ENCODE measurements around the gene HOXC6. TPM values are rescaled to one million over a fixed set of nuclear protein-coding genes. Genes with fewer than 3 reads are reported as not detected.

The HOXC6 gene
- total RNA-seq, 1 donor from 2014 or later: not detected

DNA sequence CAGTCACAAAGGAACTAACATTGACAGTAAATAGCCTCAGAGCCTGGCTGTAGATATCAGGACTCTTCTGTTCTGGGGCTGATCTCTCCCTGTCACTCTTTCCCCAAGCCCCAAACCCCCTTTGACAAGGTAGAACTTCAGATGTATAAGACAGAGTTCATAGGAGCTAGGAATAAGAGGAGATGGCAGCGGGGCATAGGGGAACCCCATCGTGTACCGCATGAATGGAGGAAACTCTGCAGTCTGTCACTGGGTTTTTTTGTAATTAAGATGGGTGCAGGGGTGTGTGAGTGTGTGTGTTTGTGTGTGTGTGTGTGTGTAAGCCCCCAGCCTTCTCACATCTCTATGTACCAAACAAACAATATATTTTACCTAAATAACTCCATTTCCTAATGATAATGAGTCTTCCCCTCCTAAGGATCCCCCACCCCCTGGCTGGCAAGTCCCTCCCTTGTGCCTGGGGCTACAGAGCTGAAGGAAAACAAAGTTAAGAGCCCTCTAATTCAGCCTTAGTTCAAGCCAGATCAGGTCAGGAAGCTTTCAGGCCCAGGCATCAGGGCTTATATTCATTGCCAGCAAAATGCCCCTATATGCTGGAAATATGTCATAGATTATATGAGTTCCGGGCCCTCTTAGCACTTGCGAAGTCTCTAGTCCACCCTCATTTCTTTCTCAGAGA is 16.3 kb downstream of the HOXC6 start:
- no peak for DNase-seq (ENCODE audit: extremely low spot score in 2 of 2)
- no peak for TF ChIP-seq POLR2AphosphoS5 (IDR thresholded peaks at IDR 0.05; ENCODE audit: insufficient read depth in 1 of 2, low read depth in 1 of 2)
- TF ChIP-seq, protein P1, sequence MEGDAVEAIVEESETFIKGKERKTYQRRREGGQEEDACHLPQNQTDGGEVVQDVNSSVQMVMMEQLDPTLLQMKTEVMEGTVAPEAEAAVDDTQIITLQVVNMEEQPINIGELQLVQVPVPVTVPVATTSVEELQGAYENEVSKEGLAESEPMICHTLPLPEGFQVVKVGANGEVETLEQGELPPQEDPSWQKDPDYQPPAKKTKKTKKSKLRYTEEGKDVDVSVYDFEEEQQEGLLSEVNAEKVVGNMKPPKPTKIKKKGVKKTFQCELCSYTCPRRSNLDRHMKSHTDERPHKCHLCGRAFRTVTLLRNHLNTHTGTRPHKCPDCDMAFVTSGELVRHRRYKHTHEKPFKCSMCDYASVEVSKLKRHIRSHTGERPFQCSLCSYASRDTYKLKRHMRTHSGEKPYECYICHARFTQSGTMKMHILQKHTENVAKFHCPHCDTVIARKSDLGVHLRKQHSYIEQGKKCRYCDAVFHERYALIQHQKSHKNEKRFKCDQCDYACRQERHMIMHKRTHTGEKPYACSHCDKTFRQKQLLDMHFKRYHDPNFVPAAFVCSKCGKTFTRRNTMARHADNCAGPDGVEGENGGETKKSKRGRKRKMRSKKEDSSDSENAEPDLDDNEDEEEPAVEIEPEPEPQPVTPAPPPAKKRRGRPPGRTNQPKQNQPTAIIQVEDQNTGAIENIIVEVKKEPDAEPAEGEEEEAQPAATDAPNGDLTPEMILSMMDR (IDR thresholded peaks at IDR 0.05): no peak
- TF ChIP-seq POLR2A (IDR thresholded peaks at IDR 0.05): no peak
- Histone ChIP-seq H3K27me3 (peaks cover 6% of the 10 kb centered on the region), H3K4me3 (no peak overlapping the region), H3K27ac (no peak overlapping the region), H3K36me3 (no peaks in the 10 kb centered on the region), H3K4me1 (no peaks in the 10 kb centered on the region), H3K9me3 (no peaks in the 10 kb centered on the region)
- intact Hi-C loops (cut with DNase I): no loop called here

DNA sequence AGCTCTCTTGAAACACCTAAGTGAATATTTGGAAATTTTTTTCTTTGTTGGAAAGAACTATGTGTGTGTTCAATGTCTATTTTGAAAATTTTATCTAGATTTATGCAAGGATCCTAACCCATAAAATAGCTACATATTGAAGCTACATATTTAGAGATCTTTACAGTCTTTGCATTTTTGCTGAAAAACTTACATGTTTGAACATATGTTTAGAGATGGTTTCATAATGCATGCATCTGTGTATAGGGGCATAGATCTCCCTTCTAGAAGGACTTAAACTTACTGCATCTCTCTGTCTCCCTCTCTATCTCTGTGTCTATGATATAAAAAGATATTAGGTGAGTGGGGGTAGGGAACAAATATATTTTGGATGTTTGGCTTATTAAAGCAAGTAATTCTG is 17.2 kb downstream of the HOXC6 start:
- TF ChIP-seq POLR2A (IDR thresholded peaks at IDR 0.05) (no peak), POLR2AphosphoS5 (IDR thresholded peaks at IDR 0.05; ENCODE audit: insufficient read depth in 1 of 2, low read depth in 1 of 2) (no peak)
- TF ChIP-seq, protein P1 (IDR thresholded peaks at IDR 0.05): no peak
- Histone ChIP-seq H3K27ac (no peak overlapping the region), H3K4me1 (no peaks in the 10 kb centered on the region), H3K4me3 (no peak overlapping the region), H3K9me3 (no peaks in the 10 kb centered on the region), H3K36me3 (no peaks in the 10 kb centered on the region), H3K27me3 (peaks cover 6% of the 10 kb centered on the region)
- intact Hi-C loops (cut with DNase I): no loop called here
- DNase-seq (ENCODE audit: extremely low spot score in 2 of 2): no peak

DNA sequence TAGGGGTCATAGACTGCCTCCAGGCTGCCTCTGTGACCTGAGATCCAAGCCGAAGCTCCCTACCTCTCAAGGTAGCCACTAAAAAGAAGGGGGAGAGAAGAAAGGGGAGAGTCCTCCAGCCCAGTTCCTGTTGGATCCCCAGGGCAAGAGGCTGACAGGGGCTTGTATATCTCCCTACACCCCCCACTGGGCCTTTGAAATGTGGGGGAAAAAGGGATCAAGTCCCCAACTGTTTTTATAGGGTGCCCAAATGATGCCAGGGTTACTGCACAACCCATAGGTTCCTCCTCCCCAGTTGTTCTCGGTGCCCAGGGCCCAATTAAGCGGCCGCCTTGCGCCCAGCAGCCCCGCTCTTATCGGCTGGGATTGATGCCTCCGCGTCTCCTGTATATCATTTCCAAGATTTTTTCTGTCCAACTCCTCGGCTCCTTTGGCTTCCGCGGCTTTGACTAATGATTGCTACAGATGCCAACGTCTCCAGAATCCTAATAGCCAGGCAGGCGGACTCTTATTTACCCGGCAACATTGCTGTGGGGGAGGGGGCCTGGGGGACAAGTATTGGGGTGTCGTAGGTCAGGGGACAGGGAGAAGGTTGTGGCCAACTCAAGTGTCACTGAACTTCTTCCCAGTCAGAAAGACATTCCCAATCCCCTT is 17.8 kb downstream of the HOXC6 start:
- Histone ChIP-seq H3K4me3 (no peak overlapping the region), H3K27me3 (peaks cover 8% of the 10 kb centered on the region), H3K9me3 (no peaks in the 10 kb centered on the region), H3K36me3 (no peaks in the 10 kb centered on the region), H3K27ac (no peak overlapping the region), H3K4me1 (no peaks in the 10 kb centered on the region)
- DNase-seq (ENCODE audit: extremely low spot score in 2 of 2): no peak
- TF ChIP-seq, protein P1 (IDR thresholded peaks at IDR 0.05): no peak
- TF ChIP-seq POLR2A (IDR thresholded peaks at IDR 0.05) (no peak), POLR2AphosphoS5 (IDR thresholded peaks at IDR 0.05; ENCODE audit: insufficient read depth in 1 of 2, low read depth in 1 of 2) (no peak)
- intact Hi-C loops (cut with DNase I): no loop called here

DNA sequence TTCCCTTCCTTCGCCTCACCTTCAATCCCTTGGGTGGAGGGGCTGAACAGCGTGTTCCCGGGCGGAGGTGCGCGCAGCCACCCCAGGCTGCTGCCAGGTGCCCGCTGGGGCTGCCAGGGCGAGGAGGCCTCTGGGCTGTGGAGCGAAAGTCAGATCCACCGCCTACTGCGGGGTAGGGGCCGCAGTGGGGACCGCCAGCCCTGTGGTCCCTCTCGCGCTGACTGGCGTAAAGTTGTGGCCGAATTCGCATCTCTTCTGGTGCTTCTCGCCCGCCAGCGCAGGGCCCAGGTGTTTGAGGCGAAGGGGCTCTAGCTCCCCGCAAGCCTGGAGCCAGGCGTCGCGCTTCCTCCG is 18.5 kb downstream of the HOXC6 start:
- TF ChIP-seq POLR2A (IDR thresholded peaks at IDR 0.05) (no peak), POLR2AphosphoS5 (IDR thresholded peaks at IDR 0.05; ENCODE audit: insufficient read depth in 1 of 2, low read depth in 1 of 2) (no peak)
- TF ChIP-seq, protein P1 (IDR thresholded peaks at IDR 0.05): no peak
- H3K36me3 ChIP-seq: no peaks in the 10 kb centered on the region
- no peak overlapping the region for H3K4me3 ChIP-seq
- peaks cover 14% of the 10 kb centered on the region for H3K27me3 ChIP-seq
- no peaks in the 10 kb centered on the region for H3K9me3 ChIP-seq
- H3K4me1 ChIP-seq: peaks cover 7% of the 10 kb centered on the region
- H3K27ac ChIP-seq: no peak overlapping the region
- no peak for DNase-seq (ENCODE audit: extremely low spot score in 2 of 2)
- intact Hi-C loops (cut with DNase I): no loop called here
